MG63 (cell line): ENCODE data around the gene PPP1CA. TPM values are rescaled to one million over a fixed set of nuclear protein-coding genes. Genes with fewer than 3 reads are reported as not detected.

Source experiments
- DNase-seq: peaks from one replicate; pipeline ENCODE4 v3.0.0-alpha.2; 2020
- H3K27me3 ChIP-seq: fragments of 250-450 bp; sonication (Bioruptor Pico); 2 replicates; pipeline ENCODE4 v1.5.1; 2020; ENCODE audit warnings: mild to moderate bottlenecking, moderate library complexity
- H3K36me3 ChIP-seq: fragments of 250-450 bp; sonication (Bioruptor Pico); 2 replicates; pipeline ENCODE4 v1.5.1; 2020; ENCODE audit warnings: mild to moderate bottlenecking, moderate library complexity
- H3K4me3 ChIP-seq: fragments of 250-450 bp; sonication (Bioruptor Pico); 2 replicates; pipeline ENCODE4 v1.5.1; 2020; ENCODE audit warnings: mild to moderate bottlenecking, moderate library complexity
- H3K9me3 ChIP-seq: fragments of 250-450 bp; sonication (Bioruptor Pico); 2 replicates; pipeline ENCODE4 v1.5.1; 2020; ENCODE audit warnings: mild to moderate bottlenecking, moderate library complexity
- total RNA-seq: library from RNA; depleted of rRNA; stranded (reverse); fragments of >200 nt; shearing (Covaris generic); gene quantifications from 2 replicates; pipeline ENCODE4 v1.2.3, GENCODE V29; 2014; ENCODE audit warnings: low replicate concordance

PPP1CA gene
- total RNA-seq, 1 experiment from 2014 or later, result 262 TPM

- DNase-seq, result peak; percentile 52
Observed at GRCh38 chr11:67371189-67371910, 30.3 kb downstream of the PPP1CA start.

GRCh38 chr11:67370351-67371076 is 31.1 kb downstream of the PPP1CA start:
- no peak overlapping the region for H3K4me3 ChIP-seq
- peak; percentile 84 for DNase-seq
- H3K36me3 ChIP-seq, result peaks cover 27% of the 10 kb centered on the region
- no peaks in the 10 kb centered on the region for H3K27me3 ChIP-seq
- H3K9me3 ChIP-seq, result no peaks in the 10 kb centered on the region

More at GRCh38 chr11:67371189-67371910, 30.3 kb downstream of the PPP1CA start:
- Histone ChIP-seq H3K4me3 (peak overlapping the region; percentile 63), H3K27me3 (no peaks in the 10 kb centered on the region), H3K9me3 (no peaks in the 10 kb centered on the region), H3K36me3 (peaks cover 20% of the 10 kb centered on the region)

GRCh38 chr11:67369801-67370284 is 31.8 kb downstream of the PPP1CA start:
- DNase-seq, result peak; percentile 50
- Histone ChIP-seq H3K36me3 (peaks cover 30% of the 10 kb centered on the region), H3K9me3 (no peaks in the 10 kb centered on the region), H3K27me3 (no peaks in the 10 kb centered on the region), H3K4me3 (no peak overlapping the region)

DNA sequence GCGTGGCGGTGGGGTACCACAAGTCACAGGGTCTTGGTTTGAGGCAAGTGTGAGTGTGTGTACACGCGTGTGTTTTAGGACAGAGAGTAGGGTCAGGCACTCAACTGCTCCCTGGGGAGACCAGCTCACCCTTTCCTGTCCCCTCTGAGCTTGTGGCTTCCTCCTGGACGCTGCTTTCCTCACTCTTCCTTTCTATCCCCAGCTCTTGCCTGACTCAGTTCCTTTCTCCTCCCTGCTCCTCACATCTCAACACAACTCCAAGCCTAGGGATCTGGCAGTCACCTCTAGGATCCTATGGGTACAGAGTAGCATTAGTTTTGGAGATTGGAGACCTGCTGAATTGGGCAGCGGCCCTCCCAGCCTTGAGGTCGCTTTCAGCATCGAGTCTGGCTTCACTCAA is 32.4 kb downstream of the PPP1CA start:
- H3K27me3 ChIP-seq, result no peaks in the 10 kb centered on the region
- DNase-seq, result no peak

DNA sequence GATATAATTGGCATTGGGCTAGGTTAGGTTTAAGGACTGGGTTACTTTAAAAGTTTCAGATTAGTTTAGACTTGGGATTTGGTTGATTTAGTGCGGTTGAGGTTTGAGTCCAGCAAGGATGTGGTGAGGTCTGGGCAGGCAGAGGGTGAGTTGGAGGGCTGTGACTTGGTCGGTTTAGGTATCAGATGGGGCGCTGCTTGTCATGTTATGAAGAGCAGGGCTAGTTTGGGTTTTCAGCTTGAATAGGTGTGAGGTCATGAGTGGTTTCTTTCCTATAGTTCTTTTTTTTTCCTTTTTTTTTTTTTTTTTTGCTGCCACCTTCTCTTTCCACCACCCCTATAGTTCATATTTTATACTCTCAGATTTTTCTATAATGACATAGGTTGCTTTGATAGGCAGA is 33.0 kb downstream of the PPP1CA start:
- H3K36me3 ChIP-seq, result peaks cover 35% of the 10 kb centered on the region
- H3K4me3 ChIP-seq, result no peak overlapping the region
- no peaks in the 10 kb centered on the region for H3K27me3 ChIP-seq
- no peaks in the 10 kb centered on the region for H3K9me3 ChIP-seq
- no peak for DNase-seq

More for the DNA sequence above, 32.4 kb downstream of the PPP1CA start:
- no peak overlapping the region for H3K4me3 ChIP-seq
- H3K9me3 ChIP-seq, result no peaks in the 10 kb centered on the region
- peaks cover 34% of the 10 kb centered on the region for H3K36me3 ChIP-seq

- no peak for DNase-seq
- Histone ChIP-seq H3K36me3 (peaks cover 35% of the 10 kb centered on the region), H3K4me3 (no peak overlapping the region), H3K9me3 (no peaks in the 10 kb centered on the region), H3K27me3 (no peaks in the 10 kb centered on the region)
Observed at GRCh38 chr11:67367761-67368227, 33.9 kb downstream of the PPP1CA start.

DNA sequence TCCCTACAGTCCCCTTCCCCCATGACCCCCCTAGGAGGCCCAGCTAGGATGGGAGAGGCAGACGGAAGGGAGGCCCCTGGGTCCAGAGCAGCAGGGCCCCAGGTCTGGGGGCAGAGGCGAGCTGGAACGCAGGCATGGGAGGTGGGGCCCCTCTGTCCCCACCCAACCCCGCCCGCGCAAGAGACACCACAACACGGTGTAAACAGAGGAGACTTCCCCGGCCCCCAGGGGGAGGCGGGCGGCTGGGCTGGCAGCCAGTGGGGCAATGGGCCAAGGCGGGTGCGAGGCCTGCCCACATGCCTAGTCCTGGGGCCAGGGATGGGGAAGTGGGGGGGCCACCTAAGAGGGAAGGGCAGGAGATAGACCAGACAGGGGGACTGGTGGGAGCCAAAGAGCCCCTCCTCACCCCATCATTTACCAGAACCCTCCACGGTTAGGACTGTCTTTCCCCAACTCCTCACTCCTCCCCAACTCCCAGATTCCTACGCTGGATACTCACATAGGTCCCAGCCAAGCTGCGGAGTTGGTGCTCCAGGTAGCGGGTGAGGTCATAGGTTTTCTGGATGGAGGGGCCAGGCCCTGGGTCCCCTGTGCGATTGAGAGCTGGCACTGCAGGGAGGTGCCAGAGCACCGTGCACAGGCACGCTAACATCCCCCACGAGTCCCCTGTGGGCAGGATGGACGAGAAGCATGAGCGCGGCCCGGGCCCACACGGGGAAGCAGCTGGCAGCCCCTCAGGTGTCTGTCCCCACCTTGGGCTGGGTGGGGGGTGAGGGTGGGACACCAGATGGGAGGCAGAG is 34.5 kb downstream of the PPP1CA start:
- Histone ChIP-seq H3K4me3 (no peak overlapping the region), H3K36me3 (peaks cover 35% of the 10 kb centered on the region), H3K9me3 (no peaks in the 10 kb centered on the region), H3K27me3 (no peaks in the 10 kb centered on the region)
- DNase-seq, result no peak

DNA sequence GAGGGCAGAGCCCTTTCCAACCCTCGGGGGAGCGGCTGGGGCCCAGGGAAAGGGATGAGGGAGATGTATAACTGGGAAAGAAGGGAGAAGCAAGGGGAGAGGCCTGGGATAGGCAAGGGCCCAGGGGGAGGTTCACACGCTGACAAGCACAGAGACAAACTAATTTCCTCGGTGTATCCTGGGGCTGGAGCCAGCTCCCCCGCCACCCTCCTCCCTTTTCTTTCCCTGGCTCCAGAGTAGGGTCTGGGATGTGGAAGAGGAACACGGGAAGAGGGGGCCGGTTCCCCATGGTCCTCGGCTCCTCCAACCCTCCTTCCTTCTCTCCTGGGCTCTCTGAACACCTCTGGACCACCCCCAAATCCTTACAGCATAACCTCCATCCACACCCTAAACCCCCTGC is 35.1 kb downstream of the PPP1CA start:
- H3K36me3 ChIP-seq, result peaks cover 31% of the 10 kb centered on the region
- no peak for DNase-seq
- H3K4me3 ChIP-seq, result no peak overlapping the region

GRCh38 chr11:67365736-67366444 is 35.8 kb downstream of the PPP1CA start:
- H3K4me3 ChIP-seq, result no peak overlapping the region
- H3K9me3 ChIP-seq, result no peaks in the 10 kb centered on the region
- DNase-seq, result no peak
- H3K36me3 ChIP-seq, result peaks cover 27% of the 10 kb centered on the region
- H3K27me3 ChIP-seq, result no peaks in the 10 kb centered on the region

More for the DNA sequence above, 35.1 kb downstream of the PPP1CA start:
- no peaks in the 10 kb centered on the region for H3K9me3 ChIP-seq
- H3K27me3 ChIP-seq, result no peaks in the 10 kb centered on the region

DNA sequence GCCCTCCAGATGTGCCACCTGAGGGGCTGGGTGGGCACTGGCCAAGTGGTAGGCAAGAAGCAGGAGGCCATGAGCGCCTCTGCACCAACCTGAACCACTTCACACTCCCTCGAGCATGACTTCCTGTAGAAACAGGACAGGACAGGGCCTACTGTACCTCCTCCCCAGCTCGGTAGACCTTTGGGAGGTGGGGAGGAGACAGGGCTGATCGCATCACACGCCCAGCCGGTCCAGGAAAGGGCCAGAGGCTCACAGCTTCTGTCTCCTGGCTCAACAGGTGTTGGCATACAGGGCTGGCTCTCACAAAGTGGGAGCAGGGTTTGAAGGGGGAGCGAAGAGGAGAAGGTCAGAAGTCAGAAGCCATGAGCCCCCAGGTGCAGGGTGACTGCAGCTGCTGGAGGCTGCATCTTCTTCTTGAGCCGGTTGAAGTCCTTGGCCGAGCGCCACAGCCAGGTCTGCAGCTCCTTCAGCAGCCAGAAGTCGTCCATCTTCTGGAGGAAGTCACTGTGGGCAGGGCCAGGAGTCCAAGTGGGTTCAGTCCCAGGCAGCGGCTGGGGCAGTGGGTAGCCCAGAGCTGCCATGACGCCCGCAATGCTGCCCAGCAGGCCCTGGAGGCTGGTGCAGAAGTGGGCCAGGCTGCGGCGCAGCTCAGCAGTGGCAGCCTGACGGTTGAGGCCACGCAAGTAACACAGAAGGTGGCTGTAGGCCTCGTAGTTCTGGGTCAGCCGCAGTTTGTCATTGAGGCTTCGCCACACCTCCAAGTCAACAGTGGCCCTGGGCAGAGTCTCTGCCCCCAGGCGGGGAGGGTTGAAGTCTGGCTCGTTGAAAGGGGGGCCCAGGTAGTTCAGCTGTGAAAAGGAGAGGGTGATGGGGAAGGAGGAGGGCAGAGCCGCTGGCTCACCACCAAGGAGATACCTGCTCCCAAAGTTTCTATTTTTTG is 36.6 kb downstream of the PPP1CA start:
- no peak for DNase-seq
- Histone ChIP-seq H3K27me3 (no peaks in the 10 kb centered on the region), H3K9me3 (no peaks in the 10 kb centered on the region), H3K4me3 (no peak overlapping the region), H3K36me3 (peaks cover 27% of the 10 kb centered on the region)

- Histone ChIP-seq H3K27me3 (no peaks in the 10 kb centered on the region), H3K4me3 (no peak overlapping the region), H3K36me3 (peaks cover 22% of the 10 kb centered on the region), H3K9me3 (no peaks in the 10 kb centered on the region)
- DNase-seq, result no peak
Observed at GRCh38 chr11:67364169-67364568, 37.5 kb downstream of the PPP1CA start.

GRCh38 chr11:67357831-67358670 is 43.6 kb downstream of the PPP1CA start:
- Histone ChIP-seq H3K27me3 (no peaks in the 10 kb centered on the region), H3K36me3 (no peaks in the 10 kb centered on the region; the same call in 1 of the 2 replicates), H3K9me3 (no peaks in the 10 kb centered on the region), H3K4me3 (no peak overlapping the region)
- no peak for DNase-seq

DNA sequence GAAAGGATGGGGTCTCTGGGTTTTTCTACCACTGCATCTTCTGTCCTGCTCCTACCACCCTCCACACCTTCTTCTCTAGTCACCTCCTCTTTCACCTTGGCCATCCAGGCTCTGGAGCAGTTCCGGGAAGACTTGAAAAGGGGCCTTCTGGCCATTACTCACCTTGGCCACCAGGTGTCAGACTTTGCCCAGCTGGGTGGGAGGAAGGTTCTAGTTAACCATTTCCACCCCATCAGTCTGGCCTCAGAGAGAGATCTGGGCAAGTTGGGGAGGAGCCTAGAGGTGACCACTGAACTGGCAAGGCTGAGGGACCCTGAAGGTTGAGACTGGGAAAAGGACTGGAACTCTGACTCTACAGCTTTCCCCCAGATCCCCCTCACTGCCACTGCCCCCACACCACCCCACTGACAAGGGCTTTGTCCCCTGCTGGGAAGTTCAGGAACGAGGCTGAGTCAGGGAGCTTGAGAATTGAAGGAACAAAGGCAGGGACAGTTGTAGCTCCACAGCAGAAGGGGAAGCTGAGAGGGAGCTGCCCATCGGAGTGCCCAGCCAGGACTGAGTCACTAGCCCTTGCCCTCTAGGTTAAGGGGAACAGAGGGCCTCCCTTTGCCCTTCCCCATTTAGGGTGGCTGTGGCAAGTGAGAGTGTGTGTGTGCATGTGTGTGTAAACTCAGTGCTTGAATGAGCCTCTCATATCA is 44.6 kb downstream of the PPP1CA start:
- Histone ChIP-seq H3K27me3 (no peaks in the 10 kb centered on the region), H3K36me3 (no peaks in the 10 kb centered on the region; the same call in 1 of the 2 replicates), H3K9me3 (no peaks in the 10 kb centered on the region), H3K4me3 (no peak overlapping the region)
- peak; percentile 73 for DNase-seq

- no peak for DNase-seq
- H3K36me3 ChIP-seq, result peaks cover 3% of the 10 kb centered on the region
- no peak overlapping the region for H3K4me3 ChIP-seq
- no peaks in the 10 kb centered on the region for H3K9me3 ChIP-seq
- H3K27me3 ChIP-seq, result no peaks in the 10 kb centered on the region
Observed at GRCh38 chr11:67356387-67356863, 45.2 kb downstream of the PPP1CA start.
